ENCODE results near the gene RBM18.

The RBM18 gene, protein sequence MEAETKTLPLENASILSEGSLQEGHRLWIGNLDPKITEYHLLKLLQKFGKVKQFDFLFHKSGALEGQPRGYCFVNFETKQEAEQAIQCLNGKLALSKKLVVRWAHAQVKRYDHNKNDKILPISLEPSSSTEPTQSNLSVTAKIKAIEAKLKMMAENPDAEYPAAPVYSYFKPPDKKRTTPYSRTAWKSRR

DNA sequence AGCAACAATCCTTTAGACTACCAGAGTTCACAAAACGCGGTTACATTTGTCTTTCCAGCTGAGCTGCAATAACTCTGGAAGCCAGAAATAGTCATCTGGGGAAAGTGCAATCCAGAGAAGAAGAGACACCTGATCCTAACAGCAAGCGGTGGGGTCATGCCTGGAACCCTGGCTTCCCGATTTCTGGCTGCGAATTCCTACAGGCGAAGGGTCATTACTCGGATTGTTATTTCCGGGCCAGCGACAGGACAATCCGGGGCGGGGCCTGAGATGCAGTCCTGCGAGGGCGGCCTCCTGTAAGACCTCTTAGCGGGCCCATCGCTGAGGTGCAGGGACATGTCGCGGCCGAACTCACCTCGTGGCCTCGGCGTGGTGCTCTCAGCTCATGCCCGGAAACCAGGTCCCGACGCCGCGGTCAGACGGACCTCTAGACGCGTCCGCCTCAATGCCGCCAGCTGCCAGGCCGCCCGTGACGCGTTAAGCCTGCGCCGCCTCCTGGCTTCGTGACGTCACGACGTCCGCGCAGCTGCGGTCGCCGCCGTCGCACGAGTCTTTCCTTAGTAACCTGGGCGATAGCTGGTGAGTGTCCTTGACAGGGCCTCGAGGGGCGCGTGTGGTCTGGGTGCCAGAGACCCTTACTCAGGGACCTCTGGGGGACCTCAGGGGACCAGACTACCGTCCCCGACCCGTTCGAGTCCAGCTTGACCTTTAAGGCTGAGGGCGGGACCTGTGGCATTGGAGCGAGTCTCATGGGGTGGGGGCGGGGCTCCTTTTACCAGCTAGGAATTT lies at the start of gene RBM18, which contains the start of gene MRRF:
RBM18 (minus strand) TSS at position 481 of the 789 bp plus-strand sequence. CDS start 3,348 bp downstream, outside the sequence.
MRRF (plus strand) TSS at position 523 of the 789 bp plus-strand sequence. CDS start 6,010 bp downstream, outside the sequence.
- peak; percentile 97 for DNase-seq (ENCODE audit: low spot score)

DNA sequence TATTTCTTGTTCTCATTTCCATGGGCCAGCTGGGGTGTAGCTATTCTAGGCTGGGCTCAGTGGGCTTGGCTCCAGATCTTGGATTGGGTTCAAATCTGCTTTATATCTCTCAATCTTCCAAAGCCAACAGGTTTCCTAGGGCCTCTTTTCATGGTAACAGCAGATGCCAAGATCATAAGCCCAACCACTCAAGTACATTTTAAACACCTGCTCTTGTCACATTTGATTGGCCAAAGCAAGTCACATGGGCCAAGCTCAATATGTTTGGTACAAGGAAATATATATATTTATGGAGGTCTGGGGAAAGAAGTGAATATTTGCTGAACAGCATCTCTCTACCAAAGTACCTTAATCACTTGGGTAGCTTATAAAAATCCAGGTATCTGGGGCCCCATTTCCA lies 49.5 kb upstream of the RBM18 start:
- DNase-seq (ENCODE audit: low spot score): no peak

DNA sequence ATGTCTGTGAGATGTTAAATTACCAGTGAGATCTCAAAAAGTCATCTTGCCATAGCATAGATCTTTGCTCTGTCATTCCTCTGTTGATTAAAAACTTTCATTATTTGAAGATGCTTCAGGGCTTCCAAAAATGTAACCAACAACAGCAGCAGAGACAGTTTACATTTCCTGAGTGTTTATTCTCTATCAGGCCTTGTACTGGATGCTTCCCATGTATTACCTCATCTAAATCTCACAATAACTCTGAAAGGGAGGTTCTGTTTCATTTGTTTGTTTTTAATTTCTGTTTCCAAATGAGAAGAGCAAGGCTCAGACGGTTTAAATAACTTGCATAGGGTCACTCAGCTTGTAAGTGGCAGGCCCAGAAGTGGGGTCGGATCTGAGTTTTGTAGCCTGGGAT lies 45.2 kb upstream of the RBM18 start:
- DNase-seq (ENCODE audit: low spot score): no peak

DNA sequence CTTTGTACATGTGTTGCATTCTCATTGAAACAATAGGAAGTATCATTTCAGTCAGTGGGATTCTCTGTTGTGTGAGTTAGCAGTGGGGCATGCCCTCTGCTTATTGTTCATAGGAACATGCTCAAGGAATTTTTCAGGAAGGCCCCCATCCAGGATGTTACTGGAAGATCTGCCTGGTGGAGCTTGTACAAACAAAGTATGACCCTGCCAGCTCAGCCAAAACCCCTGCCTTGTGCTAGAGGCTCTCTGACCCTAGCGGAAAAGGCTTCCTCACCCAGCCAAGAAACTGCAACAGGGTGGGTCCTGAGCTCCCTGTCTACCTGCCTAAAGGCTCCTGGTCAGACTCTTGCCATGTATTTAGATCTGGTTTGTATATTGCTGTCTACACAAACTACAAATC lies 43.3 kb upstream of the RBM18 start:
- no peak for DNase-seq (ENCODE audit: low spot score)

DNA sequence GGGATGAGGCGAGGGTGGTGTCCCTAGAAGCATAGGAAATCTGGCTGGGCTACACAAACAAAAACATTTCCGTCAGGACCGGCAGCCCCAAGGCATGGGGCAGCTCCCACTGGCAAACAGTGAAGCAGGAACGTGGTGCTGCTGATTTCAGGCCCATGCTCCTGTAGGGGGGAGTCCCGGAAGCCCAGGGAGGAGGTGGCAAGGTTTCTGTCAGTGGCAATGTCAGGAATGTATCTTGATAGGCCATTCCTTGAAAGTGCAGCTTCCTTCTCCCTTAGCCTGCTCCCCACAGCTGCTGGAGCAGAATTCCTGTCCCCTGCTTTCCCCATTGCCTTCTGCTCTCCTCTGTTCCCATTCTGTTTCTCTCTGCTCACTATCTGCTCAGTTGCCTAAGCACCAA lies 42.4 kb upstream of the RBM18 start:
- no peak for DNase-seq (ENCODE audit: low spot score)

DNA sequence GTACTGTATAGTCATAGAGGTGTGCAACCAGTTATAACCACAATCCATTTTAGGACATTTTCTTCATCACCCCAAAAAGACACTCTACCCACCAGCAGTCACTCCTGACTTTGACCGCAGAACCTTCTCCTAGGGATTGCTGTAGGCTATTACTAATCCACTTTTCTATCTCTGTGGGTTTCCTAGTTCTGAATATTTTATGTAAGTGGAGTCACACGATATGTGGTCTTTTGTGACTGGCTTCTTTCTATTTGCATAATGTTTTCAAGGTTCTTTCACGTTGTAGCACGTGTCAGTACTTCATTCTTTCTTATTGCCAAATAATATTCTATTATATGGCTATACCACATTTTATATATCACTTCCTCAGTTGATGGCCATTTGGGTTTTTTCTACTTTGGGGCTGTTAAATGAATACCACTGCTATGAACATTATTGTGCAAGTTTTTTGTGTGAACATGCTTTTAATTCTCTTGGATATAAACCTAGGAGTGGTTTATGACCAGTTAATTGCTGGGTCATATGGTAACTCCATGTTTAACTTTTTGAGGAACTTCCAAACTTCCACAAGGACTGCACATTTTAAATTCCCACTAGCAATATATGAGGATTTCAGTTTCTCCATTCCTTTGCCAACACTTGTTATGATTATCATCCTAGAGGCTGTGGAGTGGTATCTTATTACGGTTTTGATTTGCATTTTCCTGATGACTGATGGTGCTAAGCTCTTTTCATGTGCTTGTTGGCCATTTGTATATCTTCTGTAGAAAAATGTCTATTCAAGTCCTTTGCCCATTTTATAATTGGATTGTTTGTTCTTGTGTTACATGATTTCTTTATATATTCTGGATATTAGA lies 37.8 kb upstream of the RBM18 start:
- no peak for DNase-seq (ENCODE audit: low spot score)

DNA sequence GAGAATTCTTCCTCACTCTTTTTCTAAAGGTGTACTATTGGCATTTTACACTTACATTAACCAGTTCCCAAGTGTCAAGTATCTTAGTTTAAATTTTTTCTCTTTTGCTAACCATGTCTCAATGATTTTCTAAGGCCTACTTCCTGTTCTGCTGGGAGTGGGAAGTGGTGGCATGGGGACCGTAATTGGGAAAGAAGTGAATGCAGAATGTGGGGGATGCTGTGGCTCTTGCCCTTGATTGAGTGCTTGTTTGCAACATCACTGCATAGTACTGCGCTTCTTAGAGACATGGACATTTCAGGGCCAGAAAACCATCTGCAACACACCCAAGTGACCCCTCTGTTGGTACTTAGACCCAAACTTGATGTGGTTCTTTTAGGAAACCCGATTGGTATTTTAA lies 32.9 kb upstream of the RBM18 start:
- no peak for DNase-seq (ENCODE audit: low spot score)

DNA sequence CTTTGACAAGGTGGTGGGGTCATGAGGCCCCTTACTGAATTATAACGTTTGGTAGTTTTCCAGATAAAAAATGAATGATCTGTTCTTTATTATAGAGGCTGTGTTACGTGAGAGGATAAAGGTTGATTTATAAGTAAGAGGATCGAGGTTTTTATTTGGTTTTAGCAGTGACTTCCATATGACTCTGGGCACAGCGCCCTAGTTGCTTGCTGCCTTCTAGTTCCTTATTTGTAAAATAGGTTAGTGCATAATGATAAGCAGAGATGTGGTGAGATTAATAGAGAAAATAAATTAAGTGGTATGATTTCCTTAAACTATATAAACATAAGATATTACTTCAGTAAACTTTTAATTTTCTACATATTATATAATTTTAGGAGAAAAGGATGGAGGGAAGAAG lies 29.9 kb upstream of the RBM18 start:
- no peak for DNase-seq (ENCODE audit: low spot score)

DNA sequence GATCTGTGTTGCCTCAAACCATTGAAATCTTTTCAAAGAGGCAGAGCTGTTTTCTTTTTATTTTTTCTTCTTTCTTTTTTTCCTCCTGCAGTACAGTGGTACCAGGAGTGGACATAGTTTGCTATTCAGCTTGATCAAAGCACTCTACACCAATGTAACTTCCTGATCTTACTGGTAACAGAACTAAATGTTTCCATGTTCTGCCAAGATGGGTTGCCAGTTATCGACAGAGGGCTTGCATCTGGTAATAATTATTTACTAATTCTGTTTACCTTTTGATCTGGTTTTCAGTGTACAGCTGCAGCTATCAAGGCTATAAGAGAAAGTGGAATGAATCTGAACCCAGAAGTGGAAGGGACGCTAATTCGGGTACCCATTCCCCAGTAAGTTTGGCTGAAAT lies 26.8 kb upstream of the RBM18 start:
- no peak for DNase-seq (ENCODE audit: low spot score)

DNA sequence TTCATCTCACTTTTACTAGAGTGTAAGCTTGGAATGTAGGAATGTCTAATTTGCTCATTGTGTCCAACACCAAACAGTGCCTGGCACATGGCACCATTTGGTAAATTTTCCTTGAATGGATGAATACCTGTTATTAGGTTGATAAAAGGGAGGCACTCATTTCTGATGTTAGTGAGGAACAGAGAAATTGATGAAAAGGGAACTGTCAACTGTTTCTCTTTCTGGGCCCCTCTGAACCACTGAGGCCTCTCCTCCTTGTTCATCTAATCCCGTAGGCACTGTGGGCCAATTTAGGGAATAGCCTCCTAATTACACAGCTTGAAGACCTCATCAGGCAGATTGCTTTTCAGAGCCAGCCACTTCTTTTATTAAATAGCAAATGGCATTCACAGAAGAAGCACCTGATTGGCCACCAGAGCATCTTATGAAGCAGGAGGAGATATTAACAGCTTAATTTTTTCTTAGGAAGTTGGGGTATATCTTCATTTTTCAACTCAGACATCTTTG lies 22.6 kb upstream of the RBM18 start:
- no peak for DNase-seq (ENCODE audit: low spot score)

DNA sequence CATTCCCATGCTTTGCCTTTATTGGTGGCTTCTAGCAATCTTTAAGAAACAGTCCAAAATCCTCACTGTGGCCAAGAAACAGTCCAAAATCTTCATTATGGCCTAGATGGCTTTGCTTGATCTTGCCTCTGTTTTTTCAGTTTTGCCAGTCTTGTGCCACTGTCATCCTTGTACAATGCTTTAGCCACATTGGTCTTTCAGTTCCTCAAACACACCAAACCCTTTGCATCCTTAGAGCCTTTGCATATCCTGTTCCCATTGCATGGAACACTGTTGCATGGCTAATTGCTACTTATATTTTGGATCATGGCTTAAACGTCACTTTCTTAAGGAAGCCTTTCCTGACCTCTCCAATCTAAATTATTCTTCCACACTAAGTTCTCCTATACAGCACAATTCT lies 22.1 kb upstream of the RBM18 start:
- no peak for DNase-seq (ENCODE audit: low spot score)

DNA sequence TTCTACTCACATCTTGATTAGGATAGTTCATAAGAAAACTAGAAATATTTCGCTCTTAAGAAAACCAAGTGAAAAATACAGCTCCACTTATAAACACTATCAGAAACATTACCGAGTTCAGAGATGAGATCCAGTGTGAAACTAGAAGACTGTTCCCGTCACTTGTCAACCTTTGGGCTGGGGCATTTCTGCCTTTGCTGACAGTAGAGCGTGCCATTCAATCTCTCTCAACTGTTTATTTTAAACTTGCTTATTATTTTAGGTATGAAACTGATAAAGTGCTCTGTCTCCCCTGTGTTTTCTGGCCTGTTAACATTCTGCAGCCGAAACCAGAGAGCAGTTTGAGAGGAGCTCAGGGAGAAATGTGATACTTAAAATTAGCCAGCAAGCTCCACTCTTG lies 16.7 kb upstream of the RBM18 start:
- no peak for DNase-seq (ENCODE audit: low spot score)

DNA sequence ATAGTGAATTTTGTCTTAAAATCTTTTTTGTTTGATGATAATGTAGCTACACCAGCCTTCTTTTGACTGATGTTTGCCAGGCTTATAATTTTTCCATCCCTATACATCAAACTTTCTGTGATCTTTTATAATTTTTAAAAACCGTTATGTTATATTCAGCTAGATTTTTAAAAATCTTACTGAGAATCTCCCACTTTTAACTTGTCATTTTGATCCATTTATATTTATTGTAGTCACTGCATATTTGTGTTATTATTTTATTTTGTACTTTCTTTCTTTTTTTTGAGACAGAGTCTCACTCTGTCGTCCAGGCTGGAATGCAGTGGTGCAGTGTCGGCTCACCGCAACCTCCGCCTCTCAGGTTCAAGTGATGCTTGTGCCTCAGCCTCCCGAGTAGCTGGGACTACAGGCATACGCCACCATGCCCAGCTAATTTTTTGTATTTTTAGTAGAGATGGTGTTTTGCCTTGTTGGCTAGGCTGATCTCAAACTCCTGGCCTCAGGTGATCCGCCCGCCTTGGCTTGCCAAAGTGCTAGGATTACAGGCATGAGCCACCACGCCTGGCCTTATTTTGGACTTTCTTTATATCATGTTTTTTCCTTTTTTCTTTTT lies 12.8 kb upstream of the RBM18 start:
- no peak for DNase-seq (ENCODE audit: low spot score)

DNA sequence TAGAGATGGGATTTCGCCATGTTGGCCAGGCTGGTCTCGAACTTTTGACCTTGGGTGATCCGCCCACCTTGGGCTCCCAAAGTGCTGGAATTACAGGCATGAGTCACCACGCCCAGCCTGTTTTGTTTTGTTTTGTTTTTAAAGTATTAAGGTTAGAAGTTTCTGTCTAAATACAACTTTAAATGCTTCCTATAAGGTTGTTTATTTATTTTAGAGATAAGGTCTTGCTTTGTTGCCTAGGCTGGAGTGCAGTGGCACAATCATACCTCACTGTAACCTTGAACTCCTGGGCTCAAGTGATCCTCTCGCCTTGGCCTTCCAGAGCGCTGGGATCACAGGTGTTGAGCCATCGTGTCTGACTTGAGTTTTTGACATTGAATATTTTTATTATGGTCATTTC lies 11.5 kb upstream of the RBM18 start:
- DNase-seq (ENCODE audit: low spot score): no peak

DNA sequence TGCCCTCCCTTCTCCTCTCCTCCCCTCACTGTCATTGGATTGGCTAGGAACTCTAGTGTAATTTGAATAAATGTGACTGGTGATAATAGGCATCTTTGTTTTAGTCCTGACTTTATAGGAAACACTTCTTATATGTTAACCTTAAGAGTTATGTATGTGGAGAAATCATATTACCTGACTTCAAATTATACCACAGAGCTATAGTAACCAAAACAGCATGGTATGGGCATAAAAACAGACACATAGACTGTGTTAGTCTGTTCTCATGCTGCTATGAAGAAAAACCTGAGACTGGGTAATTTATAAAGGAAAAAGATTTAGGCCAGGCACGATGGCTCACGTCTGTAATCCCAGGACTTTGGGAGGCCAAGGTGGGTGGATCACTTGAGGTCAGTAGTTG lies 9.4 kb upstream of the RBM18 start:
- DNase-seq (ENCODE audit: low spot score): no peak

DNA sequence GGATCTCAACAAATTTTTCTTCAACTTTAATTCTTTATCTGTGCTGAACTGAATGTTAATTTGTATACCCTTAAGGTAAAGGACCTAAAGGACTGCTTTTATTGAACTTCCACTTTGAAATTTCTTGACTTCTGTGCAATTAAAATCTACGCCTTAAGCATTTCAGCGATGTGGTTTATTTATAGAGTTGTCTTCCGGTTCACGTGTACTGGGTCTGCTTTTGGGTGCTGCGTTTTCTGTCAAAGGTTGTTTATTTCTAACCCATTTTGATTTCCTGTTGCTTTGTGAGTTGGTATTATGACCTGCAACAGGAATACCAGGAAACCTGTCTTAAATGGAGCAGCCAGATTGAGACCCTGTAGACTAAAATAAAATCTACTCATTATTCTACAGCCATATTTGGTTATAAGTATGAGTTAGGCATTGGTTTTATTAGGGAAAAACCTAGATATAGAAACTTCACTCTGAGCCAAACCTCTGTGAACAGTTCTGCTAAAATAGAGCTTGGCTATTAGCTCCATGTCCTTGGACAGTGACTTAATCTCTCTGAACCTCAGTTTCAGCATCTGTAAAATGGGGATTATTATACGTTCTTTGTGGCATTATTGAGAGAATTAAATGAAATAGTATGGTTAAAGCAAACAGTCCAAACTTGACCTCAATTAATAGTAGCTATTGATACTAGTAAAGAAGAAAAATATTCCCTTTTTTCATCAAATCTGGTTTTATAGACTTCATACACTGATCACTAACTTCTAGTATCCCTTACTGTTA lies 3.6 kb upstream of the RBM18 start:
- DNase-seq (ENCODE audit: low spot score): no peak

DNA sequence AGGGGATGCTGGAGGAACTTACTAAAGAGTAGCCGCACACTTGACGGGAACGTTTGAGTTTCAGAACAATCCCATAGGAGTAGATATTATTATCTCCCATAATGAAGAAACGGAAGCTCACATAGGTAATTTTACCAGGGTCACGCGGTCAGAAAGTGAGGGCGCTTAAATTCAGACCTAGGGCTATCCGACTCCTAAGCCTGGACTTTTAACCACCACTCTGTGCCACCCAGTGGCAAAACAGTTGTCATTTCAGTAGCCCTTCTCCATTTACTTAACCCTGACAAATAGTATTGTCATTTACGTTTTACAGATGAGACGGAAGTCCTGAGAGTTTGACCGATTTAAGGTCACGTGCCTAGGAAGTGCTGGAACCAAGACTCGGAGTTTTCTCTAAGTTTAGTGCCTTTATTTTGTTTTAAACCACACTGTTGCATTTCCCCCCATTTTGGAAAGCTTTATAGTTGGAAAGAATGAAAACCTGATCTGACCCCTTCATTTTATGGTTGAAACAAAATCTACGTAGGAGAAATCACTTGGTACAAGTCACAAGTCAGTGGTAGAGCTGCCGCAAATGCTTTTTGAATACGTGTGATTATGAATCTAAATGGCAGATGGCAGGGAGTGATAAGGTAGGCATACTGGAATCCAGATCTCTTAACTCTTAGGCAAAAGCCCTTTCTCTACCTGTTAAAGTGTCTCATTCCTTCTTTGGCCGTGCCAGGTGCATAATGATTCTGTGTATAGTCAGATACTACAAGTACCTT lies 692 bp upstream of the RBM18 start:
- no peak for DNase-seq (ENCODE audit: low spot score)

DNA sequence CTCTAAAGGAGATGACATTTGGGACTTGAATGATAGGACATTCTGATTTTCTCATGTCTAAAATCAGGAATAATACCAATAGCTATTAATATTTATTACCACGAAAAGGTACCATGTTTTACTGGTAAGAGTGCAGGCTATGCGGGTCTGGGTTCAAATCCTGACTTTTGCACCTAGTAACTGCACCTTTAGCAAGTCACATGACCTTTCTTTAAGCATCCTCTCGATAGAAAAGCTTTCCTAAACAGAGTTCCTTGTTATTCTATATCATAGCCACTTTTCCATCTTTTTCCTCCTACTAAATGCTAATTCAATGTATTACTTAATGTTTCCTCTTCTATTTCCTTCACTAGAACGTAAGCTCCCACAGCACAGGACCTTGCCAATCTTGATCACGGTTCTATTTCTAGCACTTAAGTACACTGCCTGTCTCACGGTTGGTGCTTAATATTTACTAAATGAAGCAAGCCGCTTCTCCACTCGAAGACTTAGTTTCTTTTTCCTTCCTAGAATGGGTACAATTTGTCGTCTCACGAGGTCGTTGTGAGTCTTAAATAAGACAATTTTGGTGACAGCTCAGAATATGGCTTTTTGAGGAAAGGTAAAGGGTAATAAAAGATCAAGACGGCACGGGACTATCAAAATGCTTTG lies 816 bp downstream of the RBM18 start:
- DNase-seq (ENCODE audit: low spot score): no peak

DNA sequence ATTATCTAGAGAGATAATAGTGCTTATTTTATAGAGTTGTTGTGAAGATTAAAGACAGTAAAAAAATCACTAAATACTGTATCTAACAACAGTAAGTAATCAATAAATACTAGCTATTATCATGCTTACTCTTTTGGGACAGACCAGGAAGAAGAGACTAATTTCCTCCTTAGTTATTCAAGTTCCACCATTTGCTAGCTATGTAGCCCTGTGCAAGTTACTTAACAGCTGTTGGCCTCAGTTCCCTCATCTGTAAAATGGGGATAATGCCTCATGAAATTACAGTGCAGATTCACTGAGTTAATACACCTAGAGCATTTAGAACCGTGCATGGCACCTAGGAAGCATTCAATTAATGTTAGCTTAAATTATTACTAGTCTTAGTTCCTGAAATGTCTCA lies 2.6 kb downstream of the RBM18 start:
- no peak for DNase-seq (ENCODE audit: low spot score)

DNA sequence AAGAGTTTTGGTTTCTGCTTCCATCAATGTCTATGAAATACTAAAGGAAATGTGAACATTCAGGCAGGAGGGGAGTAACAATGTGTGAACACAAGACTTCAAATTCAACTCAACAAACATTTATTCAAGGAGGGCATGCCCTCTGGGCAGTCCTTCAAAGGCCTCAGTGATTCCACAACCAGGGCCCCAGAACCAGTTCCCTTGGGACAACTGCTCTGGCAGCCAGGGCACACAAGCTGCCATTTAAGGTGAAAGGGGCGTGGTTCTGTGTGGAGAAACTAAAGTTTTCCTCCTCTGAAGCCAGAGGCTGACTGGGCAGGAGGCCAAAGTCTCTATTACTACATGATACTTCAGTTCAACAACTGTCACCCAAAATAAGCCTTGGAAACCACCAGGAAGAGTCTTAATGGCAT lies 3.2 kb downstream of the RBM18 start:
- DNase-seq (ENCODE audit: low spot score): no peak

Measured in ecto neural progenitor cell (in vitro differentiated cells).